ENCODE results near the gene LCN1.

Gene LCN1

GRCh38 chr9:135552698-135553171 lies 31.5 kb downstream of the LCN1 start:
- ChIA-PET POLR2A (no interaction called here), CTCF (interaction anchor here (1.2 kb wide), 1 partner anchor 140 kb away, joined by 3 read pairs; no protein-coding TSS in a partner anchor)
- DNase-seq (ENCODE audit: extremely low spot score), result no peak
- TF ChIP-seq CTCF (IDR thresholded peaks at IDR 0.05; ENCODE audit: control extremely low read depth, extremely low read depth, low read depth, missing control alignments), result no peak

GRCh38 chr9:135554718-135555117 lies 33.5 kb downstream of the LCN1 start:
- ChIA-PET CTCF (interaction anchor here (1.3 kb wide), 1 partner anchor 17 kb away, joined by 3 read pairs; no protein-coding TSS in a partner anchor), POLR2A (no interaction called here)
- TF ChIP-seq CTCF (IDR thresholded peaks at IDR 0.05; ENCODE audit: control extremely low read depth, extremely low read depth, low read depth, missing control alignments), result no peak
- no peak for DNase-seq (ENCODE audit: extremely low spot score)

- ChIA-PET CTCF (interaction anchor here (1.3 kb wide), 1 partner anchor 16 kb away, joined by 3 read pairs; no protein-coding TSS in a partner anchor), POLR2A (no interaction called here)
- TF ChIP-seq CTCF (IDR thresholded peaks at IDR 0.05; ENCODE audit: control extremely low read depth, extremely low read depth, low read depth, missing control alignments), result no peak
- no peak for DNase-seq (ENCODE audit: extremely low spot score)
These were observed 34.0 kb downstream of the LCN1 start for GRCh38 chr9:135555203-135555602.

- DNase-seq (ENCODE audit: extremely low spot score), result no peak
- ChIA-PET CTCF (interaction anchor here (0.7 kb wide), 1 partner anchor 12 kb away, joined by 3 read pairs; no protein-coding TSS in a partner anchor), POLR2A (no interaction called here)
- no peak for TF ChIP-seq CTCF (IDR thresholded peaks at IDR 0.05; ENCODE audit: control extremely low read depth, extremely low read depth, low read depth, missing control alignments)
These were observed 34.7 kb downstream of the LCN1 start for GRCh38 chr9:135555910-135556309.

- CTCF ChIA-PET, result interaction anchor here (0.8 kb wide), 1 partner anchor 10 kb away, joined by 3 read pairs; no protein-coding TSS in a partner anchor
- no peak for TF ChIP-seq CTCF (IDR thresholded peaks at IDR 0.05; ENCODE audit: control extremely low read depth, extremely low read depth, low read depth, missing control alignments)
- no peak for DNase-seq (ENCODE audit: extremely low spot score)
- POLR2A ChIA-PET, result no interaction called here
These were observed 38.4 kb downstream of the LCN1 start for GRCh38 chr9:135559606-135560005.

GRCh38 chr9:135561391-135562234 lies 40.4 kb downstream of the LCN1 start, which contains the start of gene PAEP:
TSS of gene PAEP (plus strand) at chr9:135561756.
- DNase-seq (ENCODE audit: extremely low spot score), result no peak
- TF ChIP-seq CTCF (IDR thresholded peaks at IDR 0.05; ENCODE audit: control extremely low read depth, extremely low read depth, low read depth, missing control alignments), result no peak
- CTCF ChIA-PET, result no interaction called here

More at GRCh38 chr9:135561391-135562234, 40.4 kb downstream of the LCN1 start, which contains the start of gene PAEP:
- POLR2A ChIA-PET, result no interaction called here
